Keratinocyte (primary cell): ENCODE measurements around the gene ADAM12. TPM values are rescaled to one million over a fixed set of nuclear protein-coding genes. Genes with fewer than 3 reads are reported as not detected.

Experiments
- DNase-seq: peaks from one replicate; pipeline ENCODE4 v3.0.0-alpha.2; 2011; ENCODE audit warnings: low read depth, missing footprints, low spot score
- FAIRE-seq: peaks from 2 replicates; lab custom pipeline; 2011; peaks lifted over from hg19 to GRCh38; lab: Jason Lieb, UNC
- H2AFZ ChIP-seq: 2 replicates; pipeline ENCODE4 v1.6.0; 2012; ENCODE audit warnings: low read length, control low read depth, inconsistent platforms; ENCODE audit not compliant: control insufficient read depth
- H3K27ac ChIP-seq: 2 replicates; pipeline ENCODE4 v1.5.1; 2011; ENCODE audit warnings: low read length; ENCODE audit not compliant: control insufficient read depth, insufficient read depth
- H3K27me3 ChIP-seq: 3 replicates; pipeline ENCODE4 v1.6.0; 2011; ENCODE audit warnings: low read length; ENCODE audit not compliant: control insufficient read depth, insufficient read depth; ENCODE audit errors: extremely low read depth
- H3K36me3 ChIP-seq, 2 experiments: 2 replicates in 1 of 2; 3 replicates in 1 of 2; pipeline ENCODE4 v1.5.1; 2011; ENCODE audit warnings: low read length in 2 of 2, mild to moderate bottlenecking in 1 of 2; ENCODE audit not compliant: control insufficient read depth in 2 of 2, insufficient read depth in 2 of 2; ENCODE audit errors: extremely low read depth in 1 of 2
- H3K4me1 ChIP-seq: 3 replicates; pipeline ENCODE4 v1.5.1; 2011; ENCODE audit warnings: low read length; ENCODE audit not compliant: control insufficient read depth, insufficient read depth; ENCODE audit errors: extremely low read depth
- H3K4me2 ChIP-seq: 3 replicates; pipeline ENCODE4 v1.6.0; 2011; ENCODE audit warnings: low read depth, low read length; ENCODE audit not compliant: control insufficient read depth, insufficient read depth; ENCODE audit errors: extremely low read depth
- H3K4me3 ChIP-seq, 3 experiments: fragments of 200-600 bp in 1 of 3; sonication (generic) in 1 of 3; 2 replicates in 2 of 3; 3 replicates in 1 of 3; pipeline ENCODE4 v1.5.1; 2011 to 2016; ENCODE audit warnings: low read length in 3 of 3, mild to moderate bottlenecking in 3 of 3, control low read depth in 2 of 3, inconsistent platforms in 1 of 3, low read depth in 1 of 3, mixed read lengths in 1 of 3, mixed run types in 1 of 3, moderate library complexity in 1 of 3; ENCODE audit not compliant: control insufficient read depth in 2 of 3, insufficient read depth in 2 of 3; ENCODE audit errors: extremely low read depth in 1 of 3
- H3K79me2 ChIP-seq: 2 replicates; pipeline ENCODE4 v1.6.0; 2012; ENCODE audit warnings: low read length; ENCODE audit not compliant: control insufficient read depth, insufficient read depth
- H3K9ac ChIP-seq: 3 replicates; pipeline ENCODE4 v1.6.0; 2011; ENCODE audit warnings: low read length; ENCODE audit not compliant: control insufficient read depth, insufficient read depth; ENCODE audit errors: extremely low read depth
- H3K9me1 ChIP-seq: 3 replicates; pipeline ENCODE4 v1.6.0; 2011; ENCODE audit warnings: low read length; ENCODE audit not compliant: control insufficient read depth, insufficient read depth; ENCODE audit errors: extremely low read depth
- H3K9me3 ChIP-seq: 2 replicates; pipeline ENCODE4 v1.5.1; 2012; ENCODE audit warnings: low read depth, low read length; ENCODE audit not compliant: control insufficient read depth
- H4K20me1 ChIP-seq: 3 replicates; pipeline ENCODE4 v1.6.0; 2011; ENCODE audit warnings: low read length; ENCODE audit not compliant: control insufficient read depth, insufficient read depth; ENCODE audit errors: extremely low read depth
- CTCF ChIP-seq, 3 experiments: IDR thresholded peaks in 1 of 3; conservative IDR thresholded peaks in 1 of 3; optimal IDR thresholded peaks in 1 of 3; 2 replicates in 2 of 3; 3 replicates in 1 of 3; pipeline versions ENCODE3 to v1.5.1; 2011; ENCODE audit warnings: low read length in 3 of 3, mild to moderate bottlenecking in 3 of 3, moderate library complexity in 2 of 3, control low read depth in 1 of 3, inconsistent platforms in 1 of 3; ENCODE audit not compliant: insufficient read depth in 2 of 3; ENCODE audit errors: extremely low read depth in 1 of 3
- EZH2 ChIP-seq: IDR thresholded peaks from one replicate; pipeline ENCODE4 v1.6.1; 2012; ENCODE audit warnings: inconsistent platforms, mild to moderate bottlenecking, low read length, moderate library complexity
- dilution Hi-C: fragments of 300-500 bp; cut with MboI; formaldehyde crosslinking; loops from one replicate; pipeline ENCODE4 v1.7.0; 2020; ENCODE audit warnings: low sequenced_read_pairs; ENCODE audit not compliant: extremely low pct_ligation_motif_present
- polyA plus RNA-seq, 5 experiments: library from polyadenylated mRNA; depleted of rRNA in 3 of 5; stranded (reverse) in 3 of 5; stranded (forward) in 1 of 5; unstranded in 1 of 5; fragments of >200 nt; gene quantifications; 1 replicate in 1 of 5; 2 replicates in 3 of 5; 3 replicates in 1 of 5; pipeline versions ENCODE4 v1.2.1 to v1.2.3, GENCODE V29; 2011 to 2012; ENCODE audit warnings: missing spikeins in 2 of 5, low read depth in 1 of 5, low replicate concordance in 1 of 5

Gene ADAM12
- polyA plus RNA-seq, 1 donor (not counting 4 experiments of a cell fraction or from before 2014, with no cell fraction given) = 0.07 TPM

GRCh38 chr10:125989791-125990190 is 398.5 kb downstream of the ADAM12 start:
- H3K4me2 ChIP-seq = no peak overlapping the region
- no peak for TF ChIP-seq EZH2
- no peak for TF ChIP-seq CTCF (optimal IDR thresholded peaks at IDR 0.05 in 1 of 3, IDR thresholded peaks at IDR 0.05 in 1 of 3, conservative IDR thresholded peaks at IDR 0.05 in 1 of 3; ENCODE audit: extremely low read depth in 1 of 3, insufficient read depth in 2 of 3, low read length in 3 of 3)
- H2AFZ ChIP-seq = no peak overlapping the region
- no peak overlapping the region for H3K4me3 ChIP-seq
- no peaks in the 10 kb centered on the region for H3K79me2 ChIP-seq
- H3K27me3 ChIP-seq = no peaks in the 10 kb centered on the region
- DNase-seq = no peak
- no peaks in the 10 kb centered on the region for H3K36me3 ChIP-seq
- no peak overlapping the region for H3K27ac ChIP-seq
- H3K9me3 ChIP-seq = no peaks in the 10 kb centered on the region
- H3K9ac ChIP-seq = no peak overlapping the region
- H3K9me1 ChIP-seq = no peaks in the 10 kb centered on the region
- no peaks in the 10 kb centered on the region for H4K20me1 ChIP-seq
- no peak for FAIRE-seq
- H3K4me1 ChIP-seq = no peaks in the 10 kb centered on the region
- dilution Hi-C loops = no loop called here

GRCh38 chr10:125985557-125986240 is 402.6 kb downstream of the ADAM12 start:
- Histone ChIP-seq H3K4me2 (no peak overlapping the region), H3K4me3 (no peak overlapping the region), H3K9ac (no peak overlapping the region), H3K9me3 (no peaks in the 10 kb centered on the region), H3K9me1 (no peaks in the 10 kb centered on the region), H2AFZ (no peak overlapping the region), H3K27me3 (no peaks in the 10 kb centered on the region), H3K27ac (no peak overlapping the region), H4K20me1 (no peaks in the 10 kb centered on the region), H3K4me1 (no peaks in the 10 kb centered on the region), H3K36me3 (no peaks in the 10 kb centered on the region), H3K79me2 (no peaks in the 10 kb centered on the region)
- dilution Hi-C loops = no loop called here
- TF ChIP-seq EZH2 = no peak
- TF ChIP-seq CTCF (optimal IDR thresholded peaks at IDR 0.05 in 1 of 3, IDR thresholded peaks at IDR 0.05 in 1 of 3, conservative IDR thresholded peaks at IDR 0.05 in 1 of 3; ENCODE audit: extremely low read depth in 1 of 3, insufficient read depth in 2 of 3, low read length in 3 of 3) = no peak
- no peak for DNase-seq
- no peak for FAIRE-seq
